ENCODE results near the gene LIPC. TPM values are rescaled to one million over a fixed set of nuclear protein-coding genes. Genes with fewer than 3 reads are reported as not detected.

Gene LIPC
- total and polyA plus RNA-seq, 7 donors = 0.01 TPM; not detected in 6

DNA sequence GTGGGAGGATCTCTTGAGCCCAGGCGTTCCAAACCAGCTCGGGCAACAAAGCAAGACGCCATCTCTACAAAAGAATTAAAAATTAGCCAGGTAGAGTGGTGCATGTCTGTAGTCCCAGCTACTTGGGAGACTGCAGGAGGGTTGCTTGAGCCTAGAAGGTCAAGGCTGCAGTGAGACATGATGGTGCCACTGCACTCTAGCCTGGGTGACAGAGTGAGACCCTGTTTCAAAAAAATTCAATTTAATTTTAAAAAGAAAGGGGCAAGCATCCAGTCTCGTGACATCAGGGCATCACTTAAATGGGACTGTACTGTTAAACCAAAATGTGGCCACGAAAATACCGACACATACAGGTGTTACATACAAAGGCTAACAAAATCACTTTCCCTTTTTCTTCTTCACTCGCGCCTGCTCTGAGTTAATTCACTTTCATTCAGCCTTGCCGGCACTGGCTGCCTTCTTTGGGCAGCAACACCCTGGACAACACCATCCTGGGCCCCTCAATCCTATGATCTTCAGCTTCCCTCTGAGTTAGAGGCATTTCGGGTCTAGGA, 121.7 kb downstream of the LIPC start:
- no peak for ATAC-seq
- intact Hi-C loops (cut with DNase I) = no loop called here
- TF ChIP-seq, protein P1, sequence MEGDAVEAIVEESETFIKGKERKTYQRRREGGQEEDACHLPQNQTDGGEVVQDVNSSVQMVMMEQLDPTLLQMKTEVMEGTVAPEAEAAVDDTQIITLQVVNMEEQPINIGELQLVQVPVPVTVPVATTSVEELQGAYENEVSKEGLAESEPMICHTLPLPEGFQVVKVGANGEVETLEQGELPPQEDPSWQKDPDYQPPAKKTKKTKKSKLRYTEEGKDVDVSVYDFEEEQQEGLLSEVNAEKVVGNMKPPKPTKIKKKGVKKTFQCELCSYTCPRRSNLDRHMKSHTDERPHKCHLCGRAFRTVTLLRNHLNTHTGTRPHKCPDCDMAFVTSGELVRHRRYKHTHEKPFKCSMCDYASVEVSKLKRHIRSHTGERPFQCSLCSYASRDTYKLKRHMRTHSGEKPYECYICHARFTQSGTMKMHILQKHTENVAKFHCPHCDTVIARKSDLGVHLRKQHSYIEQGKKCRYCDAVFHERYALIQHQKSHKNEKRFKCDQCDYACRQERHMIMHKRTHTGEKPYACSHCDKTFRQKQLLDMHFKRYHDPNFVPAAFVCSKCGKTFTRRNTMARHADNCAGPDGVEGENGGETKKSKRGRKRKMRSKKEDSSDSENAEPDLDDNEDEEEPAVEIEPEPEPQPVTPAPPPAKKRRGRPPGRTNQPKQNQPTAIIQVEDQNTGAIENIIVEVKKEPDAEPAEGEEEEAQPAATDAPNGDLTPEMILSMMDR (IDR thresholded peaks at IDR 0.05) = no peak
- H3K27ac ChIP-seq = no peak overlapping the region
- no peak for DNase-seq
- H3K4me3 ChIP-seq = no peak overlapping the region
- peaks cover 17% of the 10 kb centered on the region for H3K4me1 ChIP-seq
- H3K27me3 ChIP-seq (ENCODE audit: insufficient read depth in 3 of 3, low read length in 2 of 3) = peaks cover 0 to 4% (median 0%) of the 10 kb centered on the region in 3 donors
- 95 to 98% (median 96%) methylated on average over 10 of the region's 10 CpGs for WGBS, 3 donors
- H3K36me3 ChIP-seq (ENCODE audit: insufficient read depth in 1 of 2, low read depth in 1 of 2) = no peaks in the 10 kb centered on the region
- H3K9me3 ChIP-seq = no peaks in the 10 kb centered on the region

DNA sequence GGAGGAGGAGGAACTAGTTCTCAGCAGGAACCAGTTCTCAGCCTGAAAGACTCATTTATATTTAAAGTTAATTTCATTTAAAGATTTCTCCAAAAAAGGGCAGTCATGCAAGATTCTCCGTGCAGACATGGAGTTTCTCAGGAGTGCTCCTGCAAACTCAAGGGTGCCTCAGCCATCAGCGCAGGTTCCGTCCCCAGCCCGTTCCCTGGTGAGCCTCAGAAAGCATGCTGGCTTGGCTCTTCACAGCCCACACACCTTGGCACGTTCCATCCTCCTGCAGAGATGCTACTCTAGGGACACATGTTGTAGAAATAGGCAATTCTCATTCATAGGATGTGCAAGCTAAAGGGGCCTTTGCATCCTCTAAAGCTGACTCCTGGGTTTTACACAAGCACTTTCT, 123.0 kb downstream of the LIPC start:
- no peaks in the 10 kb centered on the region for H3K36me3 ChIP-seq (ENCODE audit: insufficient read depth in 1 of 2, low read depth in 1 of 2)
- TF ChIP-seq, protein P1 (IDR thresholded peaks at IDR 0.05) = no peak
- 81 to 93% (median 90%) methylated on average over 5 of the region's 5 CpGs for WGBS, 3 donors
- DNase-seq = no peak
- peaks cover 0 to 4% (median 0%) of the 10 kb centered on the region in 3 donors for H3K27me3 ChIP-seq (ENCODE audit: insufficient read depth in 3 of 3, low read length in 2 of 3)
- peaks cover 3% of the 10 kb centered on the region for H3K4me1 ChIP-seq
- no peak overlapping the region for H3K27ac ChIP-seq
- intact Hi-C loops (cut with DNase I) = no loop called here
- H3K4me3 ChIP-seq = no peak overlapping the region
- no peaks in the 10 kb centered on the region for H3K9me3 ChIP-seq
- no peak for ATAC-seq

DNA sequence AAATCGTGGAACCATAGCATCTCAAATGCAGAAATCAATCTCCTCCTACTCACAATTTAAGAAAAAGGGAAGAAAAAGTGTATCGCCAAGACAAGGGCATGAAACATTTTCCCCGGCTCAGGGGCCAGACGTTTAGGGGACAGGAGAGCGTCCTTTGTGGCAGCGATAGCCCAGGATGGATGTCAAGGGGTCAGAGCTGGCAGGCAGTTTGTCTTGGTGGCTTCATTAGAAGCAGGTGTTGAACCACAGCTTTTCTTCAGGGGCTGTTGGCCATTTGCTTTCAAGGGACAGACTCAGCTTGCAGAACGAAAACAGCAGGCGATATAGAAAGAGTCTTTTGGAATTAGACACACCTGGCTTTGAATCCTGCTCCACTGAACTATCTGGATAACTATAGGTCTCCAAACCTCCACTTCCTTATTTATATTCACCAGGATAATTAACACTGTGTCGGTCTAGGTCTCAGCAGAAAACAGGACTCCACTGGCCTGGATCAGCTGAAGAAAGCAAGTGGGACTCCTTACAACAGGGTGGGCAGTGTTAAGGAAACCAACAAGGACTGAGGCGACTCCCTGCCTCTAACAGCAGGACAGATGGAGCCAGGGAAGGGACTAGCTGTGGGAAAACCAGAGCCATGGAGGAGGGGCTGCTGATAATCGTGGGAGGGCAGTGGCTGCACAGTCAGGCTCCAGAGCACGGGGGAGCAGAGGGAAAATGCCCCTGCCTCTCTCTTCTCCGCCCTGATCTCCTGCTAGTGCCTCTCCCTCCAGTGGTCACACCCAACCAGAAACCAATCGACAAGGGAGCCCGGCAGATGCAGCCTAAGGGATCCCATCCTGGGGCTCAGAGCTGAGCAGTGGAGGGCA, 123.6 kb downstream of the LIPC start:
- 79 to 83% (median 80%) methylated on average over 15 of the region's 15 CpGs for WGBS, 3 donors
- H3K36me3 ChIP-seq (ENCODE audit: insufficient read depth in 1 of 2, low read depth in 1 of 2) = no peaks in the 10 kb centered on the region
- H3K4me1 ChIP-seq = no peaks in the 10 kb centered on the region
- no peak overlapping the region for H3K27ac ChIP-seq
- TF ChIP-seq, protein P1 (IDR thresholded peaks at IDR 0.05) = no peak
- DNase-seq (no peak), ATAC-seq (no peak)
- intact Hi-C loops (cut with DNase I) = no loop called here
- peaks cover 0 to 4% (median 0%) of the 10 kb centered on the region in 3 donors for H3K27me3 ChIP-seq (ENCODE audit: insufficient read depth in 3 of 3, low read length in 2 of 3)
- no peak overlapping the region for H3K4me3 ChIP-seq
- H3K9me3 ChIP-seq = no peaks in the 10 kb centered on the region

DNA sequence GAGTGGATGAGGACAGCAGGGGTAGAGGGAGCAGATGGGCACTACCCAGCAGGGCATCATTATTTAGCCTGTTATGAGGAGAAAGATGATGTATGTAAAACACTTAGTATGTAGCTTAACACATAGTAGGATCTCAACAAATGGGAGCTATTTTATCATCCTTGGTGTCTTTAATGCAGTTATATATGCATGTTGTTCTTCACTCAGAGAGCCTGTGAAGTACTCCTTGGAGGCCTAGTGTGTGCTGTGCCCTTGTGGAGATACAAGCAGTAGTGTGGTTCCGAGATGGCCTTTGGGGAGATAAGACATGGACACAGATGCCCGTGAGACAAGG, 124.2 kb downstream of the LIPC start:
- intact Hi-C loops (cut with DNase I) = no loop called here
- H3K4me3 ChIP-seq = no peak overlapping the region
- H3K27me3 ChIP-seq (ENCODE audit: insufficient read depth in 3 of 3, low read length in 2 of 3) = peaks cover 0 to 4% (median 0%) of the 10 kb centered on the region in 3 donors
- no peak overlapping the region for H3K27ac ChIP-seq
- ATAC-seq = no peak
- 79 to 89% (median 86%) methylated on average over 2 of the region's 2 CpGs for WGBS, 3 donors
- DNase-seq = no peak
- H3K4me1 ChIP-seq = no peaks in the 10 kb centered on the region
- TF ChIP-seq, protein P1 (IDR thresholded peaks at IDR 0.05) = no peak
- no peaks in the 10 kb centered on the region for H3K36me3 ChIP-seq (ENCODE audit: insufficient read depth in 1 of 2, low read depth in 1 of 2)
- no peaks in the 10 kb centered on the region for H3K9me3 ChIP-seq
